IPS-18c (cell line): ENCODE measurements around the gene ZNF79.

Experiments used
- H3K4me3 ChIP-seq: 2 replicates; pipeline ENCODE4 v1.7.0; 2013; ENCODE audit warnings: low read depth, mild to moderate bottlenecking, low read length, moderate library complexity; ENCODE audit not compliant: insufficient read depth
- H3K9me3 ChIP-seq: one replicate; pipeline ENCODE4 v1.6.1; 2013; ENCODE audit warnings: mild to moderate bottlenecking, low read length, moderate library complexity; ENCODE audit not compliant: control insufficient read depth, insufficient read depth

The ZNF79 gene

GRCh38 chr9:127396253-127396807 is 27.9 kb upstream of the ZNF79 start:
- Histone ChIP-seq H3K4me3 (peak overlapping the region; percentile 71), H3K9me3 (no peaks in the 10 kb centered on the region)

- peak within 1 kb of the TSS; percentile 79 for H3K4me3 ChIP-seq
- H3K9me3 ChIP-seq: no peaks in the 10 kb centered on the region
Observed at GRCh38 chr9:127396808-127397645, 27.2 kb upstream of the ZNF79 start, which contains the start of gene SLC2A8. TSS of gene SLC2A8 (plus strand) at chr9:127397169. CDS start at chr9:127397231, 62 bp downstream.

- H3K4me3 ChIP-seq: peak overlapping the region; percentile 79
- no peaks in the 10 kb centered on the region for H3K9me3 ChIP-seq
Observed at GRCh38 chr9:127397646-127398274, 26.4 kb upstream of the ZNF79 start.

GRCh38 chr9:127398275-127398647 is 25.9 kb upstream of the ZNF79 start:
- H3K9me3 ChIP-seq: no peaks in the 10 kb centered on the region
- peak overlapping the region; percentile 79 for H3K4me3 ChIP-seq

GRCh38 chr9:127398715-127399400 is 25.3 kb upstream of the ZNF79 start:
- Histone ChIP-seq H3K9me3 (no peaks in the 10 kb centered on the region), H3K4me3 (no peak overlapping the region)

- Histone ChIP-seq H3K9me3 (no peaks in the 10 kb centered on the region), H3K4me3 (no peak overlapping the region)
Observed at GRCh38 chr9:127399736-127400269, 24.4 kb upstream of the ZNF79 start.

- Histone ChIP-seq H3K9me3 (no peaks in the 10 kb centered on the region), H3K4me3 (no peak overlapping the region)
Observed at GRCh38 chr9:127402401-127403090, 21.6 kb upstream of the ZNF79 start.

GRCh38 chr9:127403507-127404192 is 20.5 kb upstream of the ZNF79 start:
- Histone ChIP-seq H3K4me3 (no peak overlapping the region), H3K9me3 (no peaks in the 10 kb centered on the region)

GRCh38 chr9:127404631-127405030 is 19.6 kb upstream of the ZNF79 start:
- Histone ChIP-seq H3K4me3 (no peak overlapping the region), H3K9me3 (no peaks in the 10 kb centered on the region)

GRCh38 chr9:127405344-127406125 is 18.6 kb upstream of the ZNF79 start:
- H3K9me3 ChIP-seq: no peaks in the 10 kb centered on the region
- H3K4me3 ChIP-seq: no peak overlapping the region

- Histone ChIP-seq H3K9me3 (no peaks in the 10 kb centered on the region), H3K4me3 (no peak overlapping the region)
Observed at GRCh38 chr9:127406799-127407491, 17.2 kb upstream of the ZNF79 start.

GRCh38 chr9:127407492-127407843 is 16.7 kb upstream of the ZNF79 start:
- no peak overlapping the region for H3K4me3 ChIP-seq
- H3K9me3 ChIP-seq: no peaks in the 10 kb centered on the region

GRCh38 chr9:127411122-127411521 is 13.1 kb upstream of the ZNF79 start:
- Histone ChIP-seq H3K9me3 (no peaks in the 10 kb centered on the region), H3K4me3 (no peak overlapping the region)

- no peak overlapping the region for H3K4me3 ChIP-seq
- no peaks in the 10 kb centered on the region for H3K9me3 ChIP-seq
Observed at GRCh38 chr9:127415141-127415540, 9.0 kb upstream of the ZNF79 start.

GRCh38 chr9:127415657-127416056 is 8.5 kb upstream of the ZNF79 start:
- Histone ChIP-seq H3K9me3 (no peaks in the 10 kb centered on the region), H3K4me3 (no peak overlapping the region)
